GM18511 (cell line): ENCODE data around the gene PCBP3.

Experiments used
- ATAC-seq: cut with Tn5 transposase; IDR thresholded peaks from one replicate; pipeline ENCODE4 v1.9.1; 2021; ENCODE audit warnings: mild to moderate bottlenecking, moderate library complexity; ENCODE audit not compliant: unreplicated experiment

Gene PCBP3

DNA sequence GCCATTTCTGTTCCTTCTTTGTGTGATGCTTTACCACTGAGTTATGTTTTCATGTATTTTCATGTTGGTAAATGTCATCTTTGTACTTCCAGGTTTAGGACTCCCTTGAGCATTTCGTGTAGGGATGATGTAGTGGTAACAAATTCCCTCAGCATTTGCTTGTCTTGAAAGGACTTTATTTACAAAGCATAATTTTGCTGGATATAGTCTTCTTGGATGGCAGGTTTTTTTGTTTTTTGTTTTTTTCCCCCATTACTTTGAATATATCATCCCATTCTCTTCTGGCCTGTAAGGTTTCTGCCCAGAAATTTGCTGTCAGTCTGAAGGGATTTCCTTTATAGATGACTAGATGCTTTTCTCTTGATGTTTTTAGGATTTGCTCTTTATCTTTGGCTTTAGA is 133.4 kb downstream of the PCBP3 start:
- no peak for ATAC-seq

DNA sequence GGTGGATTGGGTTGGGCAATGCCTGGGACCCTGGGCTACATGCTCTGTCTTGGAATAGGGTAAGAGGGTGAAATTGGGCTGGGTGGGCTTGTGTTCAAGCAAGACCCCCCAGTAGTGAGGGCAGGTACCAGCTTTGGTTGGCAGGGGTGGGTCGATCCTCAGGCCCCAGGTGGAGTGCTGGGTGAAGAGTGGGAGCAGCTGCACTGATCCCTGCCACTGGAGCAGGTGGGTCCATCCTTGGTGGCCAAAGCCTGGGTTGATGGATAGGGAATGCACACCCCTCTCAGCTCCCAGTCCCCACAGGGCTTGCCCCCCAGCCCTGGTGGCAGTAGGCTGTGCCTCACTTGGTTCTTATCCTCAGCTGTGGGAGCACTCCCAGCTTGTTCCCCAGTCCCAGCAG is 135.2 kb downstream of the PCBP3 start:
- no peak for ATAC-seq

DNA sequence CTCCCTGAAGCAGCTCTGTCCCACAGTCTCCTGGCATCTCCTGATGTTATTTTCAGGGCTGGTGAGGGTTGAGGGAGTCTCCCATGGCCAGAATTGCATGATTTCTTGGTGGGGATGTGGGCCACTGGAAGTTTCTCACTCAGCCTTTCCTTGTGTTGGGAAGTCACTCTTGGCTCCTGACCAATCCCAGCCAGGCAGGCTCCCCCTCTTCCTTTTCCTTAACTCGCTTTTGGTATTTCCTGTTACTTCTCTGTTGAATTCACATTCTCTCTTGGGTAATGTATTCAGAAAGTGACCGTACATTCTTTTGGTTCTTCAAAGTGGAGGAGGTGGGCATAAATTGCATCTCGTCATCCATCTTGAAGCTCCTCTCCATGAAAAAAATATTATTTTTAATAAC is 135.7 kb downstream of the PCBP3 start:
- ATAC-seq, result no peak

DNA sequence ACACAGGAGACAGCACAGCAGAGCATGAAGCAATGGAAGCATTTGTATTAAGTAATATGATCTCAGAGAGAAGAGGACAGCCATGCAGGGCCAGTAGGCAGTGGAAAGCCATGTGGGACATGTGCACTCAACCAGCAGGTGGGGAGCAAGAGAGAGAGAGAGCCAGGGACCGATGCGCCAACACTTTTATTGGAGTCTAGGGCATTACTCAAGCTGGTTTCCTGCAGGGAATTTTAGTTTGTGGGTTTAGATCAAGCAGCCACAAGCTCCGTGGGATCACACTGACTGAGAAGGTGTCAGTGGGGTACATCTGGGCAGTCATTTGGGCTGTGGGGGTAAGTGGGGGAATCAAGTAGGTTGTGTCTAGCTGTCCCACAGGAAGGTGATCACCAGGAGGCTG is 137.1 kb downstream of the PCBP3 start:
- no peak for ATAC-seq

DNA sequence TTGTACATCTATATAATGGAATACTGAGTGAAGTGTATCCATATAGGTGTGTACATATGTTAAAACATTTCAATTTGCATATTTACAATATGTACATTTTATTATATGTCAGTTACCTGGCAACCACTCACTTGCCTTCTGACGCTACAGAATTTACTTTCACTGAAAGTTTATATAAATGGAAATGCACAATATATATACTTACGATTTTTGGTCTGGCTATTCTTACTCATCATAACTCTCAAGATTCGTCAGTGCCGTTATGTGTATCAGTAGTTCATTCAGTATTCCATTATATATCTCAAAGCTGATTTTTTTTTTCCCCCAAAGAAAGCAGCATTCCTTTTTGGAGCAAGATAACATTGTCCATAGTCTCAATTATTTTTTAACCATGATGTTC is 138.2 kb downstream of the PCBP3 start:
- ATAC-seq, result no peak

DNA sequence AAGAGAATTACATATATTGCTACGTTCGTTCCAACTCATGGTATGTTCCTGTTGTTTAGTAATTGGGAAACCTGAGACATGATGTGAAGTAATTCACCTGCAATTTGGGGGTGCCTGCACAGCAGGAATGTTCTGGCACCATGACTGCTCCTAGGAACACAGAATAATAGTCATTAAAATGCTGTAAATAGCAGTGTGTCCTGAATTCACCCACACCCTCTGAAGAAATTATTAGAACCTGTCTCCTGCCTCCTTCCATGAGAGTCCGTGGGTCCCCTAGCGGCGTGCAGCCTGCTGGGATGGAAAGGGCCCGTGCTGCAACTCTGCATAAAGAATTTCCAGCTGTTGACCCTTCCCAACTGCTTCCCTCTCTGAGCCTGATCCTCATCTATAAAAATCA is 143.1 kb downstream of the PCBP3 start:
- no peak for ATAC-seq

DNA sequence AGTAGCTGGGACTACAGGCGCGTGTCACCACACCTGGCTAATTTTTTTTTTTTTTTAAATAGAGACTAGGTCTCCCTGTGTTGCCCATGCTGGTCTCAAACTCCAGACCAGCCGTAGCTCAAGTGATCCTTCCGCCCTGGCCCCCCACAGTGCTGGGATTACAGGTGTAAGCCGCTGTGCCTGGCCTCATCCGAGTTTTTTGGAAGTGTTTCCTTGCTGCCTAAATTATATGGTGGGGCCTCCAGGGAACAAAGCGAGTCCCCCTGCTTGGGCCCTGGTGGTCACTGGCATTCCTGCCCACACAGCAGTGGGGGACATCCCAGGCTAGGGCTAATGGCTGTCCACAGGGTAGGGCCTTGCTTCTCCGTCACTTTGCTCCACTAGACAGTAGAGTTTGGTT is 143.8 kb downstream of the PCBP3 start:
- ATAC-seq, result no peak

DNA sequence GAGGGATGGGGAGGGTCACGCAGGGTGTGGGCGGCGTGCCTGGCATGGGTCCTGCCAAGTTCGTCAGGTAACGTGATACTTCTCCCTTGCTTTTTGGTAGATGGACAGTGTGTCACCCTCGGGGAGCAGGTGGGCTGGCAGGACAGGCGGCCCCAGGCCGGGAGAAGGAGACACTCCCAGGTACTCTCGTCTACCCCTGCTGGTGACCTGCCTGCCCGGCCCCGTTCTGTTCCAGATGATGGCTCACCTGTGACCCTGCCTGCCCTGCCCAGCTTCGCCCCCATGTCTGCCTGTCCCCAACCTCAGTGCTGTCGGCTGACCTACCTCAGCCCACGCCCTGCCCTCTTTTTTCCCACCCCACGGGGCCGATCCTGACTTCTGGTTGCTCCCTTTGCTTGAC is 144.7 kb downstream of the PCBP3 start:
- no peak for ATAC-seq

DNA sequence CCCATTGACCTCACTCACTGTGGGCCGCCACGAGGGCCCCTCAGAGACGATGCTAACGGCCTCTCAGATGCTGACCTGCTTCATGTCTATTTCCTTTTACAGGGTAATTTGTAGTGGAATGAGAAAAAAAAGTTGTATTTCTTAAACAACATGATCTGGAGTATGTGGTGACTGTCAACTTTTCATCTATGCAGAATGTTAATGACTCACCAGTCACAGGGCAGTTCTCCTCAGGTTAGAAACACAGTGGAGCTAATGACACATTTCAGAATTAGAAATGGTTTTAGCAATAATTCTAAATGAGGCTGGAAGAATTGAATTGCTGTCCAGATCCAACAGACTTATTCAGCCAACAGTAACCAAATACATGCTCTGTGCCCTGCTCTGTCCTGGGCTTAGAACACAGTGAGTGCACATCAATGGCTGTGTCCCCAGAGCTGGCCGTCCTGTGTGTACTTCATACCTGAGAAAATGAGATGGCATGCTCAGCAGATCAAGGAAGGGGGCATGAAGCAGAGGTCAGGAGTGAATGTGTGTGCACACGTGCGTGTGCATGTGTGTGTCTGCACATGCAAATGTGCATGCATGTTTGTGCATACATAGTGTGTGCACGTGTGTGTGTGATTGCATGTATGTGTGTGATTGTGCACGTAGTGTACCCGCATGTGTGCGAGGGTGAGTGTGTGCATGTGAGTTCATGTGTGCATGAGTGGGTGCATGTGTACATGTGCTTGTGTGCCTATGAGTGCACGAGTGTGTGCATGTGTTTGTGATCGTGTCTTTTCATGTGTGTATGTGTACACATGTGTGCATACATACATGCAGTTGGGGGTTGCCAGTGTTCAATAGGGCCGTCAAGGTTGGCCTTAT is 145.3 kb downstream of the PCBP3 start:
- ATAC-seq, result no peak

DNA sequence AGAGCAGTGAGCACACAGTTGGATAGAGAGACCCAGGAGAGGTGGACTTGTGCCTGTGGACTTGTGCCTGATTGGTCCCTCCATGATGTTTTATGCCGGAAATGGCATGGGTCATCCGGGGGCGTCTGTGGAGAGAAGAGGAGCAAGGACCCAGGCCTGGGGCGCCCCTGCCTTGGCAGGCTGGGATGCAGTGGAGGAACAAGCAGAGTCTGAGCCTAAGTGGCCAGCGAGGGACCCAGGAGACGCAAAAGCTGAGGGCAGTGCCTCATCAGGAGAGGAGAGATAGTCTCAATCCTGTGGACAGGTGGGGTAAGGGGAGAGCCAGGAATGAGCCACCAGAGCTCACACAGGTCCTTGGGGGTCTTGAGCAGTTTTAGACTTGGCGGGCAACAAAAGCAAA is 146.9 kb downstream of the PCBP3 start:
- no peak for ATAC-seq

DNA sequence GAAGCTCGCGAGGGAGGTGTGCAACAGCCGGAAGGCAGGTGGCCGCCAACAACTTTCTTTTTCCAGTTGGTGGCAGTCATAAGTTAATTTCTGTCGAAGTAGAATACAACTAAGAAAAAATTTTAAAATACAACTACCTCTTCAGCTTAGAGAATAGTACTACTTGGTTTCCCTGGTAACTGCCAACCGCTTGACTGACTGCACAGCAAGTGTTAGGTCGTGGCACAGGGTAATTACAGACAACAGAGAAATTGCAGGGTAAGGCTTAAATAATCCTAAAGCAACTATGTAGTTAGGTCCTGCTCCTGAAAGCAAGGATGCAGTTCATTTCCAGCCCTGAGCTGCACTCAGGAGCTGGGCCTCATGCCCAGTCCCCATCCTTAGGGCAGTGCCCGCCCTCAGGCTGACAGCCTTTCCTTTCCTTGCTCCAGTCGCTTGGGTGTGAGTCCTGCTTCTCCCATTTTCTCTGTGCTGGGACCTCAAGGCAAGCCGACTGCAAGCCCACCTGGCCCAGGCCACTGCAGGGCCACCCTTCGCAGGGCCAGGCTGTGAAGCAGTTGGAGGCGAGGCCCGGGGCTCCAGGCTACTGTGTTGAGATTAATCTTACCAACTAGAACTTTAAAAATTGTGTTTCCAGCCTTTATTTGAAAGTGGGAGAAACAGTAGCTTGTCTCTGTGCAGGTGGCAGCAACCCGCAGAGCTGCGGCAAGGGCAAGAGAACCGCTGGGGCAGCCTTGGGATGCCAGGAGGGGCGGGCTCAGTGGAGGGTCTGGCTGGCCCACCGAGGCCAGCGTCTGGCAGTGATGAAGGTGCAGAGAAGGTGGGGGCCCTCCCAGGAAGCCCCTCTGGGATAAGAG is 148.3 kb downstream of the PCBP3 start:
- ATAC-seq, result no peak

DNA sequence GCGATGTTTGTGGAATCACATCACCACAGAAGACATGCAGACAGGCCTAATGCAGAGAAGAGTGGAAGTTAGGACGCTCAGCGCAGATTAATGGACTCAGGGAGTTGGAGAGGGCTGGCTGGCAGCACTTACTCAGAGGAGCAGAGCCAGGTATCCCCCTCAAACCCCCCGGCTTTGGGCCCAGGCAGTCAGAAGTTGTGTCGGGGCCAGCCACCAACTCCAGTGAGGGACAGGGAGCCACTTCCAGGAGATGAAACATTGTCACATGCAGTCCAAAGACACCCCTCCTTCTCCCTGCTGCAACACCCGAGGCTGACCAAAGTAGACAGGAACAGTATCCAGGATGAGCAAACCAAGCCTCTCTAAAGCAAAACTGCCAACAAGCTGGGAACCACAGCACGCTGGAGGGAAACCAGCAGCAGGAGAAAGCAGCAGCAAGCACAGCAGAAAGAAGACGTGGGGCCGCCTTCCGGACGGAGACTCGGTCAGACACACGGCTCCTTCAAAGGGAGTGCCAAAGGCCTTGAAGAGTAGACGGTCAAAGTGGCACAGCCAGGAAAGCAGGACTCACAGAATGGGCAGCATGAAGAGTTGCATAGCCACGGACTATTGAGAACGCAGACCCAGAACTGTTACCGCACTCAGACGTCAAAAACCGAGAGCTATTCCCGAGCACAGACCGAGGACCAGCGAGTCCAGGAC is 149.3 kb downstream of the PCBP3 start:
- no peak for ATAC-seq

DNA sequence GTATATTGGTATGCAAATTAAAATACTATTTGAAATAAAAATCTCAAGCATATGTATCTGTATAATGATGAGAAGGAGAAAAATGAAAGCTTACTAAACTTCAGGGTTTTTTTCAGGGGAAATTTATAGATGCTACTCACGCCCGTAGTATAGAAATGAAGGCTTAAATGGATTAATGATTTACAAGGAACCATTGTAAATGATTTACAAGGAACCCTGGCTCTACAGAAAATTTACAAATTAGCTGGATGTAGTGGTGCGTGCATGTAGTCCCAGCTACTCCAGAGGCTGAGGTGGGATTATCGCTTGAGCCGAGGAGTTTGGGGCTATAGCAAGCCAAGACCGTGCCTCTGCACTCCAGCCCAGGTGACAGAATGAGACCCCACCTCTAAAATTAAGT is 150.5 kb downstream of the PCBP3 start:
- no peak for ATAC-seq

DNA sequence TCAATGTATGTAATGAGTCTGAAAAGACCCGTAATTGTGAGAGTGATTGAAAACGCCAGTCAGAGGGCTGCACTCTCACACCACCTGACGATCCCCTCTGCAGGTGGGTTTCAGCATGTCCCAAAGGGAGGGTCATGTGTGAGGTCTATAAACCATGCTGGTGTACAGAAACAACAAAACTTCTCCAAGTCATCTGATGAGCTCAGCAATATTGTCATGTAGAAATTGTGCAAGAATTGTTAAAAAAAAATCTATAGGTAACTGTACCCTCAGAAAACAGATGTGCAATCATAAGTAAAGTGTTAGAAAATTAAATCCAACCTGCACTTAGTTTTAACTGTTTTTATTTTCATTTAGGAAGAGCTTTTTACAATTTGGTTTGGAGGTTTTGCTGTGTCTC is 152.5 kb downstream of the PCBP3 start:
- ATAC-seq, result no peak

DNA sequence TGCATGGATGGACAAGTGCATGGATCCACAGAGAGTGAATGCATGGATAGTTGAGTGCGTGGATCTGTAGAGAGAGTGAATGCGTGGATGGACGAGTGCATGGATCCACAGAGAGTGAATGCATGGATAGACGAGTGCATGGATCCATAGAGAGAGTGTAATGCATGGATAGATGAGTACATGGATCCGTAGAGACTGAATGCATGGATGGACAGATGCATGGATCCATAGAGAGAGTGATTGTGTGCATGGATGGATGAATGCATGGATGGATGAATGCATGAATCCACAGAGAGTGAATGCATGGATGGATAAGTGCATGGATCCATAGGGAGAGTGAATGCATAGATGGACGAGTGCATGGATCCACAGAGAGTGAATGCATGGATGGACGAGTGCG is 153.8 kb downstream of the PCBP3 start:
- ATAC-seq, result no peak

DNA sequence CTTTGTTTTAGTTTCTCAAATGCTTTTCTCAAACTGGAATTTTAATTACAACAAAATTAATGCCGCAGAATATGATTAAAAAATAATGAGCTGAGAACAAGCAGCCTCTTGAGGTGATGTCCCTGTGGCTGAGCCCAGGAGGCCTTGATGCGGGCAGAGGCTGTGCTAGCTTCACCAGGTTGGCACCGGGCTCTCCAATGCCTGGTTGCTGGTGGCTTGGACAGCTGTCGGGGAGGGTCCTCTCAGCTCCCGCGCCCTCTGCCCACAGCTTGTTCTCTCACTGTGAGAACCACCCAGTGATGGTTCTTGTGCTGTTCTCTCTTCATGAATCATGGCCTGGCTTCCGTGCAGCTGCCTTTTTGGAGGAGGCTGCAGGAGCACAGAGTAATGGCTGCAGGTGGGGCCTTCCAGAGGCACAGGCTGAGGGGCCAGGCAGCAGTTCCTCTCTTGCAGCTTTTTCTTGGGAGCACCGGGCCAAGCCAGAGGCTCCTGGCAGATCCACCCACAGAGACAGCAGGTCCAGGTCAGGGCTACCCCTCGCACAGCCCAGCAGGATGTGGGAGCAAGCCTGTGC is 156.3 kb downstream of the PCBP3 start:
- no peak for ATAC-seq

DNA sequence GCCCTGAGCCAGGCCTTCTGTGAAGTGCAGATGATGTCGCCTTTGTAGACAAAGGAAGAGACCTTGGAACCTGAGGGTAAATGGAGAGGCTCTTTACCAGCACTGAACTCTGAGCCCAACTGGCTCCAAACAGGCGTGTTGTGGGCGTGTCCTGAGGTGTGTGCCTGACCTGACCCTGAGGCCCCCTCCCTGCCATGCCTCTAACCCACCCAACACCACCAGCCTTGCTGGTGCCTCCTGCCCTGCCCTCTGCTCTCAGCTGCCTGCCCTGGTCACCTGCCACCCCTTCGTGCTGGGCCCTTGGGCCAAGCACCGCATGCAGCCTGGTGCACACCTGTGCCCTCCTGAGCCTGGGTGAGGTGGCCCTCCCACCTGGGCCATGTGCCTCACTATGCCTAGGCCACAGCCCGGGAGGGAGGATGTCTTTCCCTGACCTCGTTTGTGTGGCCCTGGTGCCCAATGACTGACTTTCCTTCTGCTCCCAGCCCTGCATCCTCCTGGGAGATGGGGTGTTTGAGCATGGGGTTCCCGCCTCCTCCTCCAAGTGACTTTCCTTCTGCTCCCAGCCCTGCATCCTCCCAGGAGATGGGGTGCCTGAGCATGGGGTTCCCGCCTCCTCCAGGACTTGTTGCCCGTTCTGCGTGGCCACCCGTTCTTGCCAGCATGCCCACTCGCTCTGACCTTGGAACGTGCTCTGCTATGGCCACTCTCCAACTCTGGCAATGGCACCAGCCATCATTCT is 157.0 kb downstream of the PCBP3 start:
- no peak for ATAC-seq

DNA sequence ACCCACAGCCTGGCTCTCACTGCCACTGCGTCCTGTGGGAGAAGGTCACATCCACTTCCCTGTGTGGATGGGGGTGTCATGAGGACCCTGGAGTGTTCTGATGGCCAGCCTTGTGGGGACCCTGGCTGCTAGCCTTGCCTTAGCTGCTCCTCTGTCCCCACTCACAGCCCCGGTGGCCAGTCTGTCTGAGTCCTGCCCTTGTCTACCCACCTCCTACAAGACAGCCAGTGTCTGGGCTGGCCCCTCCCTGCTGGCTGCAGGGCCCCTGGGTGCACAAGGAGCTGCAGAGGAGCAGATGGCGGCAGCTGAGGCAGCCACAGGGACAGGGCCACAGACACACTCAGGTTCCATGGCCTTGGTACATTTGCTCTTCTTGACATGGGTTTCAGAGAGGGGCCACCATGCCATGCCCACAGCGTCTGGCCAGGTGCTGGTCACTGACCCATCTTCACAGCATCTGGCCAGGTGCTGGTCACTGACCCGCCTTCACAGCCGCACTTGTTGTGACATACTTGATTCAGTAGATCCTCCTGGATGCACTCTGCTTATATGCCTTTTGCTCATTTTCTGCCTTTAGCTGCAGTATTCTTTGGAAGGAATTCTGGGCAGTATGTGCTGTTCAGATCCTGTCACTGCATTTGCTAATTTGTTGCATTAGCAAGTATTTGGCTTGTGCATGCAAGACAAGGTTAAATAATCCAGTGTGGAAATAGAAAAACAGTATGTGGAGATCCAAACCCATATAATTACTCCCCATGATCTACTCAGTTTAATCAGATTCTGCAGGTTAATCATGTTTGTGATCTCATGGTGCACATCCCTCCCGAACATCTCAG is 157.8 kb downstream of the PCBP3 start:
- no peak for ATAC-seq

DNA sequence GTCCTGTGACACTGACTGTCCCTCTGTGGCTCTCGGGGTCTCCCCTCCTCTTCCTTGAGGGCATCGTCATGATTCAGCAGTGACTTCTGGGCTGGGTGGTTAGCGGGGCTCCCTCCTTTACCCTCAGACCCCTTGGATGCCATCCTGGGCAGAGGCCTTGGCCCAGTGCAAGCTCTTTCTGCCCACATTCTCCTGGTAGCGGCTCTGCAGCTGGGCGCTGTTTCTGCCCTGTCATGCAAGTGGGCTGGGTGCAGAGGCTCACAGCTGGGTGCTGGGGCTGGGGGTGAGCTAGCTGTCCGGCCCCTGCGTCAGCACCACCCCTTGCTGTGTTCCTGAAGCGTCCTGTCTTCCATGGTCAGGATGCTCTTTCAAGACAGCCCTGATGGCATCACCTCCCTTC is 158.5 kb downstream of the PCBP3 start:
- no peak for ATAC-seq

DNA sequence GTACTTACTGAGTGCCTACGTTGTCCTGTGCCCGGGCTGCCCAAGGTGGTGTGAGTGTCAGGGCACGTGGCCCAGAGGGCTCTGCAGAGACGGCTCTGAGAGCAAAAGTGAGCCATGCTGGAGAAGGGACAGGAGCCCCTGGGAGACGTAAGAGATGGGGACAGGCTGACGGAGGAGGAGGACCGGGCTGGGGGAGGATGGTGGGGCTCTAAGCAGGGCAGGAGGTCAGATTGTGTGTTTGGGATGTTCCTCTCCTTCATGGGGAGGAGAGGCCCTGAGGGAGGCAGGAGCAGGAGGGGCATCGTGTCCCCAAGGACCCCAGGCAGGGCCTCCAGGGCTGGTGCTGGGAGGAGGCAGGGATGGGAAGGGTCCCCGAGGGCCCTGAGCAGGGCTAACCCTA is 158.9 kb downstream of the PCBP3 start:
- ATAC-seq, result no peak
